Stimulated activated CD8-positive, alpha-beta memory T cell treated with anti-CD3 and anti-CD28 coated beads, Interleukin-4, amount 100 ng/mL, for 4 hours (primary cell): ENCODE results near the gene LGALS9C.
"Not testable (repeated sequence)": the region's sequence is repeated elsewhere in the genome, so short reads cannot be mapped to it uniquely, and the experiment has no call there.

Experiments used
- DNase-seq, 2 donors: peaks; one replicate each; pipeline ENCODE4 v3.0.0-alpha.2; 2020; ENCODE audit warnings: low read depth in 2 of 2, low spot score in 1 of 2

The LGALS9C gene

DNA sequence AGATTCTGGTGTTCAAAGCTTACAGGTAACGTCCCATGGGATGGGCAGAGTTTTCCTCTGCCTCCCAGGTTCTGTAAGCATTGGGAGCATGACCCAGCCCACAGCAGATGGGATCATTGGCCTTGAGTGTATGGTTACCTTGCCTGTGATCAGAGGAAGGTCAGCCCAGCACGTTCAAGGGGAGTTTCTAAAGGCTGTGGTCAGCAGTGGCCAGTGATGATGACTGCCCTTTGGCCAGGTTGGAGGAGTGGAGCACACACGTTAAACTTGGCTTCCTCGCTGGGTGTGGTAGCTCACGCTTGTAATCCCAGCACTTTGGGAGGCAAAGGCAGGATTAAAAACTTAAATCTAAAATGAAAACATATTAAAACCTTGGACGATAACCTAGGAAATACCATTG lies 51.8 kb downstream of the LGALS9C start:
- not testable (repeated sequence) for DNase-seq

DNA sequence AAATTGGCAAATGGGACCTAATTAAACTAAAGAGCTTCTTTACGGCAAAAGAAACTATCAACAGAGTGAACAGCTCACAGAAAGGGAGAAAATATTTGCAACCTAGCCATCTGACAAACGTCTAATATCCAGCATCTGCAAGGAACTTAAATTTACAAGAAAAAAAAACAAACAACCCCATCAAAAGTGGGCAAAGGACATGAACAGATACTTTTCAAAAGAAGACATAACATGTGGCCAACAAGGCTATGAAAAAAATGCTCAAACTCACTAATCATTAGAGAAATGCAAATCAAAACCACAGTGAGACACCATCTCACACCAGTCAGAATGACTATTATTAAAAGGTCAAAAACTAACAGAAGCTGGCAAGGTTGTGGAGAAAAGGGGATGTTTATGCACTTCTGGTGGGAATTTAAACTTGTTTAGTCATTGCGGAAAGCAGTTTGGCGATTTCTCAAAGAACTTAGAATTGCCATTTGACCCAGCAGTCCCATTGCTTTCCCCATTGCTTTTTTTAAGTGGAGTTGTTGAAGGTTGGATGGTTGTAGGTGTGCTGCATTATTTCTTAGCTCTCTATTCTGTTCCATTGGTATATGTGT lies 52.4 kb downstream of the LGALS9C start:
- not testable (repeated sequence) for DNase-seq

DNA sequence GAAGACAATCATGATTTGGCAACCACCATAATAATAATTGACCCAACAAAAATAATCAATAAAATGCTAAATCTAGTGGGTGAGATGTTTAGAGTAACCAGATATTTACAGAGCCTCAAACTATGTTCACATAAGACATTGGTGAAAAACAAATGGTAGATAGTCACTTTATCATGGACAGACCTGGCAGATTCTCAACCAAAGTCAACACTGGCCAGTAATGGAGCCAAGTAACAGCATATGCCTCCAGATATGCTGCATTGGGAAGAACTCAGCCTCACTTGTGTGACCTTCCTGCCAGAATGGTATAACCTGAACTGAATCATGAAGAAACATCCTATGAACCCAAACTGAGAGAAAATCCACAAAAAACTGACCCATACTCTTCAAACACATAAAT lies 53.8 kb downstream of the LGALS9C start:
- DNase-seq, result not testable (repeated sequence)

DNA sequence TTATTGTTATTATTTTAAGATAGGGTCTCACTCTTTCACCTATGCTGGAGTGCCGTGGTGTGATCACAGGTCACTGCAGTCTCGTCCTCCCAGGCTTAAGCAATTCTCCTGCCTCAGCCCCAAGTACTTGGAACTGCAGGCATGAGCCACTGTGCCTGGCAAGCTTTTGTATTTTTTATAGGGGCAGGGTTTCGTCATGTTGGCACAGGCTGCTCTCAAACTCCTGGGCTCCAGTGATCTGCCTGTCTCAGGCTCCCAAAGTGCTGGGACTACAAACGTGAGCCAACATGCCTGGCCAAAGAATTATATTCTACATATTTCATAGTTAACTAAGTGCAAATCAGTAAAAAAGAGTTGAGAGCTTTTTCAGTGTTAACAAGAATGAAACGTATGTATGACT lies 65.6 kb downstream of the LGALS9C start:
- not testable (repeated sequence) for DNase-seq

DNA sequence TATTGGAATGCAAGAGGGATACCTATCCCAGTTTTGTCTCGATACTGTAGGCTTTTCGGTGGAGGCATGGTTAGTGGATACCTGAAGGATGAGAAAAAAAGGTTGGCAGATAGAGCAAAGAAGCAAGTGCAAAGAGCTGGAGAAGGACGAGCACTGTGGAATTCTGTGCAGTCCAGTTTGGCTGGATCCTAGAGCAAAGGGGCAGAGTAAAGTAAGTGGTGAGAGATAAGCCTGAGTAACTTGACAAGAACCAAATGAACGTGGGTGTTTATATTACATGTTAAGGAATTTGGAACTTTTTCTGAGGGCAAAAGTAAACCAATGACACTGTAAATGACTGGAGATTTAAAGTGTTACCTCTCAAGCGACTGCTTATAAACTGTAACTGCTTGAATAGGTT lies 66.3 kb downstream of the LGALS9C start:
- DNase-seq, result not testable (repeated sequence)
